OCI-LY1 (cell line): ENCODE data around the gene BANF2.

Experiments used
- H2AFZ ChIP-seq: fragments of 200-600 bp; sonication (generic), shearing (Covaris generic); 2 replicates; pipeline ENCODE4 v1.6.0; 2014; ENCODE audit warnings: antibody characterized with exemption, mild to moderate bottlenecking, low read length
- H3F3A ChIP-seq: fragments of 200-600 bp; sonication (generic), shearing (Covaris generic); 2 replicates; pipeline ENCODE4 v1.6.0; 2014; ENCODE audit warnings: mild to moderate bottlenecking, antibody characterized with exemption, low read length, moderate library complexity; ENCODE audit not compliant: insufficient read depth
- H3K27ac ChIP-seq: fragments of 200-600 bp; sonication (generic); 2 replicates; pipeline ENCODE4 v1.5.1; 2014; ENCODE audit warnings: low read length, mixed run types, mild to moderate bottlenecking, low read depth; ENCODE audit not compliant: poor library complexity, severe bottlenecking
- H3K27me3 ChIP-seq: fragments of 200-600 bp; sonication (generic); 2 replicates; pipeline ENCODE4 v1.6.0; 2014; ENCODE audit warnings: antibody characterized with exemption, mild to moderate bottlenecking, low read length, moderate library complexity; ENCODE audit not compliant: insufficient read depth
- H3K36me3 ChIP-seq: fragments of 200-600 bp; sonication (generic); 2 replicates; pipeline ENCODE4 v1.6.1; 2014; ENCODE audit warnings: mild to moderate bottlenecking, antibody characterized with exemption, low read length, moderate library complexity, mixed read lengths; ENCODE audit not compliant: insufficient read depth
- H3K4me1 ChIP-seq: fragments of 200-600 bp; sonication (generic); 2 replicates; pipeline ENCODE4 v1.5.1; 2014; ENCODE audit warnings: mild to moderate bottlenecking, low read length, moderate library complexity; ENCODE audit not compliant: insufficient read depth, severe bottlenecking
- H3K4me2 ChIP-seq: fragments of 200-600 bp; sonication (generic), shearing (Covaris generic); 2 replicates; pipeline ENCODE4 v1.6.1; 2014; ENCODE audit warnings: low read length
- H3K4me3 ChIP-seq: fragments of 200-600 bp; sonication (generic); 2 replicates; pipeline ENCODE4 v1.5.1; 2014; ENCODE audit warnings: low read length, low read depth, mild to moderate bottlenecking, mixed read lengths; ENCODE audit not compliant: poor library complexity, severe bottlenecking
- H3K79me2 ChIP-seq: fragments of 200-600 bp; shearing (Covaris generic); 2 replicates; pipeline ENCODE4 v1.6.1; 2016; ENCODE audit warnings: mixed run types, low read length, mixed read lengths; ENCODE audit not compliant: insufficient read depth
- H3K9ac ChIP-seq: fragments of 200-600 bp; sonication (generic), shearing (Covaris generic); 2 replicates; pipeline ENCODE4 v1.6.1; 2014; ENCODE audit warnings: mild to moderate bottlenecking, low read length, mixed read lengths
- H3K9me2 ChIP-seq: fragments of 200-600 bp; sonication (generic), shearing (Covaris generic); 2 replicates; pipeline ENCODE4 v1.6.1; 2014; ENCODE audit warnings: low read depth, mild to moderate bottlenecking, low read length, mixed read lengths
- H3K9me3 ChIP-seq: fragments of 200-600 bp; shearing (Covaris generic); 2 replicates; pipeline ENCODE4 v1.6.1; 2014; ENCODE audit warnings: low read length, mixed read lengths
- H4K20me1 ChIP-seq: fragments of 200-600 bp; sonication (generic), shearing (Covaris generic); 2 replicates; pipeline ENCODE4 v1.6.0; 2016; ENCODE audit warnings: mild to moderate bottlenecking, low read length; ENCODE audit not compliant: insufficient read depth
- CTCF ChIP-seq: fragments of 200-600 bp; sonication (generic), shearing (Covaris generic); IDR thresholded peaks from 2 replicates; pipeline ENCODE4 v1.5.1; 2017; ENCODE audit warnings: mild to moderate bottlenecking, antibody characterized with exemption, low read length, moderate library complexity, mixed read lengths
- EZH2 ChIP-seq: fragments of 200-600 bp; sonication (generic), shearing (Covaris generic); IDR thresholded peaks from 2 replicates; pipeline ENCODE4 v1.8.0; 2017; ENCODE audit warnings: borderline replicate concordance, mixed run types, mild to moderate bottlenecking, antibody characterized with exemption, low read length, moderate library complexity, mixed read lengths

BANF2 gene

GRCh38 chr20:17741220-17741619 lies 41.5 kb downstream of the BANF2 start:
- Histone ChIP-seq H2AFZ (no peak overlapping the region), H3K9me3 (no peaks in the 10 kb centered on the region; the same call in 1 of the 2 replicates), H3K79me2 (no peaks in the 10 kb centered on the region), H3K4me1 (no peaks in the 10 kb centered on the region), H3K36me3 (no peaks in the 10 kb centered on the region), H3K27ac (no peak overlapping the region), H4K20me1 (no peaks in the 10 kb centered on the region), H3K27me3 (peaks cover 7% of the 10 kb centered on the region; the same call in 1 of the 2 replicates), H3K4me3 (no peak overlapping the region), H3F3A (no peaks in the 10 kb centered on the region), H3K9me2 (no peaks in the 10 kb centered on the region), H3K9ac (no peak overlapping the region), H3K4me2 (no peak overlapping the region)
- TF ChIP-seq EZH2: no peak
- TF ChIP-seq CTCF: no peak

GRCh38 chr20:17742731-17743130 lies 43.0 kb downstream of the BANF2 start:
- no peaks in the 10 kb centered on the region for H3K36me3 ChIP-seq
- H3K27me3 ChIP-seq: no peaks in the 10 kb centered on the region; the same call in 1 of the 2 replicates
- no peak overlapping the region for H3K9ac ChIP-seq
- no peaks in the 10 kb centered on the region for H3K9me2 ChIP-seq
- TF ChIP-seq CTCF (no peak), EZH2 (no peak)
- H3K9me3 ChIP-seq: no peaks in the 10 kb centered on the region
- no peak overlapping the region for H3K27ac ChIP-seq
- H3K79me2 ChIP-seq: no peaks in the 10 kb centered on the region
- no peak overlapping the region for H3K4me2 ChIP-seq
- no peak overlapping the region for H2AFZ ChIP-seq
- no peaks in the 10 kb centered on the region for H4K20me1 ChIP-seq
- no peak overlapping the region for H3K4me3 ChIP-seq
- no peaks in the 10 kb centered on the region for H3F3A ChIP-seq
- no peaks in the 10 kb centered on the region for H3K4me1 ChIP-seq

- H3K27ac ChIP-seq: no peak overlapping the region
- no peaks in the 10 kb centered on the region for H3K4me1 ChIP-seq
- H3F3A ChIP-seq: no peaks in the 10 kb centered on the region
- no peaks in the 10 kb centered on the region for H3K36me3 ChIP-seq
- no peaks in the 10 kb centered on the region for H3K79me2 ChIP-seq
- H3K9me2 ChIP-seq: no peaks in the 10 kb centered on the region
- H3K4me3 ChIP-seq: no peak overlapping the region
- H3K9ac ChIP-seq: no peak overlapping the region
- no peaks in the 10 kb centered on the region for H3K9me3 ChIP-seq
- H3K4me2 ChIP-seq: no peak overlapping the region
- TF ChIP-seq CTCF: no peak
- no peak for TF ChIP-seq EZH2
- no peak overlapping the region for H2AFZ ChIP-seq
- H4K20me1 ChIP-seq: no peaks in the 10 kb centered on the region
- no peaks in the 10 kb centered on the region; the same call in 1 of the 2 replicates for H3K27me3 ChIP-seq
Observed at GRCh38 chr20:17743677-17744076, 43.9 kb downstream of the BANF2 start.
